DMS 273 (cell line): ENCODE measurements around the gene XPA.
"Not testable (repeated sequence)": the region's sequence is repeated elsewhere in the genome, so short reads cannot be mapped to it uniquely, and the experiment has no call there.

Experiments used
- DNase-seq: peaks from one replicate; lab custom pipeline; 2025; ENCODE audit not compliant: unreplicated experiment; lab: John Stamatoyannopoulos, UW

Gene XPA

GRCh38 chr9:97704345-97704677 is 7.2 kb upstream of the XPA start:
- DNase-seq = no peak

GRCh38 chr9:97703437-97704344 is 6.6 kb upstream of the XPA start:
- DNase-seq = no peak

GRCh38 chr9:97699824-97700223 is 2.7 kb upstream of the XPA start:
- not testable (repeated sequence) for DNase-seq

GRCh38 chr9:97699281-97699680 is 2.1 kb upstream of the XPA start:
- not testable (repeated sequence) for DNase-seq

- DNase-seq = no peak
Observed at GRCh38 chr9:97698865-97699264, 1.7 kb upstream of the XPA start.

GRCh38 chr9:97697837-97698236 is 697 bp upstream of the XPA start:
- DNase-seq = no peak

- DNase-seq = peak; percentile 28
Observed at GRCh38 chr9:97695995-97696802, 941 bp downstream of the XPA start.

- no peak for DNase-seq
Observed at GRCh38 chr9:97695390-97695789, 1.8 kb downstream of the XPA start.

GRCh38 chr9:97694769-97695168 is 2.4 kb downstream of the XPA start:
- DNase-seq = no peak

GRCh38 chr9:97689401-97690180 is 7.5 kb downstream of the XPA start:
- no peak for DNase-seq

- DNase-seq = no peak
Observed at GRCh38 chr9:97688654-97689053, 8.5 kb downstream of the XPA start.

GRCh38 chr9:97682242-97682641 is 14.9 kb downstream of the XPA start:
- DNase-seq = no peak

- DNase-seq = no peak
Observed at GRCh38 chr9:97675655-97676054, 21.5 kb downstream of the XPA start.

- DNase-seq = no peak
Observed at GRCh38 chr9:97673922-97674321, 23.2 kb downstream of the XPA start.

- no peak for DNase-seq
Observed at GRCh38 chr9:97672403-97672802, 24.7 kb downstream of the XPA start.

GRCh38 chr9:97670586-97670985 is 26.6 kb downstream of the XPA start:
- DNase-seq = no peak

- no peak for DNase-seq
Observed at GRCh38 chr9:97668485-97668884, 28.7 kb downstream of the XPA start.

- DNase-seq = no peak
Observed at GRCh38 chr9:97666907-97667686, 30.0 kb downstream of the XPA start.

GRCh38 chr9:97665742-97666141 is 31.4 kb downstream of the XPA start:
- no peak for DNase-seq

- no peak for DNase-seq
Observed at GRCh38 chr9:97660847-97661246, 36.3 kb downstream of the XPA start.

GRCh38 chr9:97660340-97660739 is 36.8 kb downstream of the XPA start:
- no peak for DNase-seq
